HepG2 (cell line): ENCODE results near the gene ARGLU1. TPM values are rescaled to one million over a fixed set of nuclear protein-coding genes. Genes with fewer than 3 reads are reported as not detected.

Source experiments
- ATAC-seq: fragments of 200-7000 bp; cut with Tn5 transposase; 3 replicates; pipeline ENCODE4 v1.9.1; 2020; ENCODE audit warnings: mild to moderate bottlenecking, moderate library complexity
- BruUV-seq: library from RNA; stranded (reverse); fragments of 400-500 nt; replicated peaks from 2 replicates; lab custom pipeline; 2021; lab: Mats Ljungman, UMichigan
- CTCF ChIA-PET: fragments of 300-600 bp; formaldehyde crosslinking; extraction: SDS; loops from one replicate; lab custom pipeline; 2021; ENCODE audit warnings: low total read pairs, inconsistent platforms, low intra/inter-chr PET ratio; lab: Yijun Ruan, JAX
- POLR2A ChIA-PET: fragments of 350-600 bp; sonication (Branson Sonifier 250); formaldehyde crosslinking; loops from one replicate; lab custom pipeline; 2020; ENCODE audit warnings: antibody characterized with exemption, inconsistent platforms; lab: Yijun Ruan, JAX
- DNase-seq: peaks from one replicate; pipeline ENCODE4 v3.0.0-alpha.2; 2015; ENCODE audit warnings: low spot score
- FAIRE-seq: peaks from 3 replicates; lab custom pipeline; 2011; peaks lifted over from hg19 to GRCh38; lab: Jason Lieb, UNC
- H2AFZ ChIP-seq: one replicate; pipeline ENCODE4 v1.6.1; 2011; ENCODE audit warnings: low read length, inconsistent platforms
- H3K27ac ChIP-seq: fragments of 300-600 bp; 3 replicates; pipeline ENCODE4 v1.8.0; 2011; ENCODE audit warnings: mixed run types, mild to moderate bottlenecking, mixed read lengths, low read length, inconsistent platforms; ENCODE audit not compliant: insufficient read depth; ENCODE audit errors: extremely low read length
- H3K27me3 ChIP-seq, 2 experiments: fragments of 200-600 bp in 1 of 2; 2 replicates in 1 of 2; 3 replicates in 1 of 2; pipeline versions ENCODE4 v1.6.0 to v1.8.0; 2011; ENCODE audit warnings: low read length in 2 of 2, mild to moderate bottlenecking in 2 of 2, moderate library complexity in 2 of 2, inconsistent platforms in 1 of 2; ENCODE audit not compliant: insufficient read depth in 2 of 2, control insufficient read depth in 1 of 2
- H3K36me3 ChIP-seq, 2 experiments: fragments of 200-600 bp in 1 of 2; replicated peaks in 1 of 2; 2 replicates in 1 of 2; 3 replicates in 1 of 2; pipeline versions ENCODE4 v1.5.1 to v1.8.0; 2011; ENCODE audit warnings: low read length in 2 of 2, inconsistent platforms in 1 of 2; ENCODE audit not compliant: insufficient read depth in 2 of 2, control insufficient read depth in 1 of 2
- H3K4me1 ChIP-seq: 2 replicates; pipeline ENCODE4 v1.5.1; 2012; ENCODE audit warnings: low read length, inconsistent platforms; ENCODE audit not compliant: insufficient read depth
- H3K4me2 ChIP-seq: 2 replicates; pipeline ENCODE4 v1.6.0; 2011; ENCODE audit warnings: low read depth, low read length, inconsistent platforms
- H3K4me3 ChIP-seq, 3 experiments: fragments of 200-600 bp in 1 of 3; sonication (generic), shearing (Covaris generic) in 1 of 3; replicated peaks in 1 of 3; 2 replicates each; pipeline ENCODE4 v1.5.1; 2011 to 2016; ENCODE audit warnings: low read length in 3 of 3, inconsistent platforms in 2 of 3, low read depth in 2 of 3, mild to moderate bottlenecking in 2 of 3, control low read depth in 1 of 3, mixed read lengths in 1 of 3; ENCODE audit not compliant: insufficient read depth in 1 of 3
- H3K79me2 ChIP-seq: one replicate; pipeline ENCODE4 v1.6.1; 2011; ENCODE audit warnings: low read length, inconsistent platforms; ENCODE audit not compliant: insufficient read depth
- H3K9ac ChIP-seq: 2 replicates; pipeline ENCODE4 v1.6.0; 2011; ENCODE audit warnings: mild to moderate bottlenecking, low read depth, low read length, inconsistent platforms; ENCODE audit not compliant: insufficient read depth
- H3K9me3 ChIP-seq: 2 replicates; pipeline ENCODE4 v1.5.1; 2012; ENCODE audit warnings: mild to moderate bottlenecking, low read length
- H4K20me1 ChIP-seq: 2 replicates; pipeline ENCODE4 v1.6.0; 2011; ENCODE audit warnings: inconsistent platforms, mild to moderate bottlenecking, low read length, moderate library complexity; ENCODE audit not compliant: insufficient read depth
- ESRRA ChIP-seq: sonication (generic); formaldehyde crosslinking; IDR thresholded peaks from 2 replicates; pipeline ENCODE4 v1.5.1; 2020; ENCODE audit warnings: mild to moderate bottlenecking, low read depth, missing genetic modification reagents
- FOXJ3 ChIP-seq: sonication (generic); formaldehyde crosslinking; IDR thresholded peaks from 2 replicates; pipeline ENCODE4 v1.4.0; 2020; ENCODE audit warnings: missing genetic modification reagents, mild to moderate bottlenecking, borderline replicate concordance
- FOXP1 ChIP-seq, 2 experiments: fragments of 450-650 bp in 1 of 2; IDR thresholded peaks; 2 replicates each; pipeline ENCODE4 v1.6.1; 2017 to 2018; ENCODE audit warnings: antibody characterized with exemption in 1 of 2
- PCBP2 ChIP-seq: fragments of 200-400 bp; formaldehyde crosslinking; optimal IDR thresholded peaks from 2 replicates; pipeline ENCODE3; 2018; ENCODE audit warnings: low read length, low read depth; ENCODE audit not compliant: poor library complexity, severe bottlenecking
- SRF ChIP-seq: IDR thresholded peaks from 2 replicates; pipeline ENCODE4 v1.6.1; 2011; ENCODE audit warnings: mild to moderate bottlenecking, low read depth, low read length, moderate library complexity
- YEATS4 ChIP-seq: sonication (generic); formaldehyde crosslinking; IDR thresholded peaks from 2 replicates; pipeline ENCODE4 v1.4.0; 2020; ENCODE audit warnings: missing genetic modification reagents, borderline replicate concordance
- ZHX2 ChIP-seq, 2 experiments: sonication (generic) in 1 of 2; formaldehyde crosslinking in 1 of 2; IDR thresholded peaks; 2 replicates each; pipeline versions ENCODE4 v1.6.1 to v1.9.0; 2014 to 2022; ENCODE audit warnings: antibody characterized with exemption in 1 of 2, borderline replicate concordance in 1 of 2, inconsistent platforms in 1 of 2, low read depth in 1 of 2, missing genetic modification reagents in 1 of 2
- ZMYM2 ChIP-seq: sonication (generic); formaldehyde crosslinking; IDR thresholded peaks from 2 replicates; pipeline ENCODE4 v1.8.0; 2022; ENCODE audit warnings: mild to moderate bottlenecking, missing genetic modification reagents
- ZNF142 ChIP-seq: sonication (generic); formaldehyde crosslinking; IDR thresholded peaks from 2 replicates; pipeline ENCODE4 v1.4.0; 2020; ENCODE audit warnings: missing genetic modification reagents
- WGBS: methylation state at CpG from one replicate; pipeline ENCODE4 v1.1.6; 2017; ENCODE audit warnings: low lambda C conversion rate; 5-methylcytosine and 5-hydroxymethylcytosine counted together
- in situ Hi-C: cut with HindIII; loops from 2 replicates; pipeline ENCODE4 v1.10.0; 2017; ENCODE audit warnings: low pct_unique_long_range_greater_than_20kb; ENCODE audit not compliant: extremely low pct_ligation_motif_present
- intact Hi-C: fragments of 100-400 bp; cut with micrococcal nuclease; formaldehyde crosslinking; loops from one replicate; pipeline ENCODE4 v1.10.0; 2022; ENCODE audit not compliant: unreplicated experiment
- polyA plus RNA-seq, 8 experiments: library from polyadenylated mRNA; depleted of rRNA in 3 of 8; stranded (reverse) in 7 of 8; unstranded in 1 of 8; fragments of >200 nt; fragmentation: Illumina TruSeq in 4 of 8; extraction: Trizol in 4 of 8; gene quantifications; 2 replicates each; pipeline versions ENCODE4 v1.2.1 to v1.2.3, GENCODE V29; 2011 to 2016; ENCODE audit warnings: low read depth in 4 of 8, missing spikeins in 1 of 8, mixed read lengths in 1 of 8; ENCODE audit not compliant: insufficient read depth in 1 of 8
- total RNA-seq, 5 experiments: library from RNA; depleted of rRNA; stranded (reverse); fragments of >200 nt; fragmentation: Illumina TruSeq; extraction: Trizol; gene quantifications; 2 replicates each; pipeline ENCODE4 v1.2.3, GENCODE V29; 2016; ENCODE audit warnings: low read depth in 1 of 5
- TF ChIP-seq, protein P1 (sequence below): sonication (generic); formaldehyde crosslinking; IDR thresholded peaks from 2 replicates; pipeline ENCODE4 v1.5.0; 2020; ENCODE audit warnings: mild to moderate bottlenecking, missing genetic modification reagents

Gene ARGLU1
- total and polyA plus RNA-seq, 2 of the 13 experiments (the other 11 are each of a cell fraction or from before 2014, with no cell fraction given), result 47.1 to 70.6 TPM

- TF ChIP-seq ZHX2 (IDR thresholded peaks at IDR 0.05; ENCODE audit: low read depth) (no peak), ZHX2 (CRISPR knock-in tag; IDR thresholded peaks at IDR 0.05; ENCODE audit: borderline replicate concordance) (no peak), SRF (no peak)
Observed at GRCh38 chr13:106591299-106591698, 23.4 kb upstream of the ARGLU1 start (continued).

- in situ Hi-C loops, result no loop called here
- POLR2A ChIA-PET, result no interaction called here
- TF ChIP-seq PCBP2, result no peak
- no peak for TF ChIP-seq ESRRA
- TF ChIP-seq, protein P1, sequence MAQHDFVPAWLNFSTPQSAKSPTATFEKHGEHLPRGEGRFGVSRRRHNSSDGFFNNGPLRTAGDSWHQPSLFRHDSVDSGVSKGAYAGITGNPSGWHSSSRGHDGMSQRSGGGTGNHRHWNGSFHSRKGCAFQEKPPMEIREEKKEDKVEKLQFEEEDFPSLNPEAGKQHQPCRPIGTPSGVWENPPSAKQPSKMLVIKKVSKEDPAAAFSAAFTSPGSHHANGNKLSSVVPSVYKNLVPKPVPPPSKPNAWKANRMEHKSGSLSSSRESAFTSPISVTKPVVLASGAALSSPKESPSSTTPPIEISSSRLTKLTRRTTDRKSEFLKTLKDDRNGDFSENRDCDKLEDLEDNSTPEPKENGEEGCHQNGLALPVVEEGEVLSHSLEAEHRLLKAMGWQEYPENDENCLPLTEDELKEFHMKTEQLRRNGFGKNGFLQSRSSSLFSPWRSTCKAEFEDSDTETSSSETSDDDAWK (CRISPR knock-in tag), result no peak
- TF ChIP-seq FOXP1 (IDR thresholded peaks at IDR 0.05), result no peak
- no peak for TF ChIP-seq FOXP1 (CRISPR knock-in tag; IDR thresholded peaks at IDR 0.05)
- no peak for TF ChIP-seq ZMYM2
- no peak for TF ChIP-seq ZNF142 (CRISPR knock-in tag)
- TF ChIP-seq FOXJ3, result no peak
- TF ChIP-seq YEATS4 (CRISPR knock-in tag), result no peak
Observed at GRCh38 chr13:106589716-106590115, 21.8 kb upstream of the ARGLU1 start.

More at GRCh38 chr13:106589716-106590115, 21.8 kb upstream of the ARGLU1 start:
- intact Hi-C loops, result no loop called here
- H3K4me3 ChIP-seq, result no peak overlapping the region
- no peak for ATAC-seq
- CTCF ChIA-PET, result no interaction called here
- no peak for DNase-seq
- no peak for FAIRE-seq
- no peaks in the 10 kb centered on the region for H3K36me3 ChIP-seq
- H3K9ac ChIP-seq, result no peak overlapping the region
- no peaks in the 10 kb centered on the region for H3K27me3 ChIP-seq
- H3K9me3 ChIP-seq, result peaks cover 26% of the 10 kb centered on the region
- no peaks in the 10 kb centered on the region for H4K20me1 ChIP-seq
- peaks cover 49% of the 10 kb centered on the region for H3K4me1 ChIP-seq
- 83% methylated on average over 5 of the region's 5 CpGs for WGBS
- no peak overlapping the region for H3K27ac ChIP-seq
- no peak overlapping the region for H3K4me2 ChIP-seq
- no peak overlapping the region for H2AFZ ChIP-seq
- BruUV-seq, result no TSS peak
- no peaks in the 10 kb centered on the region for H3K79me2 ChIP-seq
